Measurements from ENCODE around the gene USP16. TPM values are rescaled to one million over a fixed set of nuclear protein-coding genes. Genes with fewer than 3 reads are reported as not detected.
A peak's percentile ranks its signal among the peaks of the same experiment; 100 is the strongest.

Gene USP16
- polyA plus RNA-seq, 2 of the 4 experiments (the other 2 are of a cell fraction), result 23.6 to 40.7 TPM

- TF ChIP-seq ELK1 (IDR thresholded peaks at IDR 0.05; ENCODE audit: low read depth, low read length) (no peak), NPAS2 (CRISPR knock-in tag; IDR thresholded peaks at IDR 0.05; ENCODE audit: borderline replicate concordance) (no peak), NR3C1 (IDR thresholded peaks at IDR 0.05) (no peak), RFX5 (IDR thresholded peaks at IDR 0.05) (no peak), E2F6 (IDR thresholded peaks at IDR 0.05; ENCODE audit: borderline replicate concordance, low read depth) (no peak), MAX (IDR thresholded peaks at IDR 0.05) (no peak), EHF (CRISPR knock-in tag; IDR thresholded peaks at IDR 0.05) (no peak), SREBF2 (IDR thresholded peaks at IDR 0.05) (no peak), EHMT2 (IDR thresholded peaks at IDR 0.05; ENCODE audit: low read depth) (no peak)
These were observed 29.2 kb downstream of the USP16 start (continued) for GRCh38 chr21:29053656-29054055.

GRCh38 chr21:29055080-29055479 lies 30.6 kb downstream of the USP16 start:
- CTCF ChIA-PET, result interaction anchor here (1.0 kb wide), 1 partner anchor 14 kb away, joined by 3 read pairs; no protein-coding TSS in a partner anchor
- ATAC-seq, result no peak

GRCh38 chr21:29056005-29056404 lies 31.5 kb downstream of the USP16 start:
- DNase-seq (ENCODE audit: low read depth in 1 of 2, low spot score in 1 of 2), result peak in 1 of 2 experiments; percentile 4
- no peak overlapping the region for H3K27ac ChIP-seq
- WGBS (ENCODE audit: missing lambda C conversion rate), result 78% methylated on average over 1 of the region's 1 CpG
- 0 out of 3 replicates have a peak, but pooled peaks cover 7% of the 10 kb centered on the region for H3K4me1 ChIP-seq
- H3K4me3 ChIP-seq, result no peak overlapping the region
- POLR2A ChIA-PET, result interaction anchor here (0.9 kb wide), 1 partner anchor 18 kb away, joined by 4 read pairs; the partner anchor contains the start of gene CCT8
- ATAC-seq, result no peak
- TF ChIP-seq GATA3 (IDR thresholded peaks at IDR 0.05; ENCODE audit: borderline replicate concordance), result no peak
- TF ChIP-seq POLR2AphosphoS2 (conservative IDR thresholded peaks at IDR 0.05; ENCODE audit: low read length), result no peak
- TF ChIP-seq HDAC2 (IDR thresholded peaks at IDR 0.05), result no peak
- TF ChIP-seq NR3C1 (IDR thresholded peaks at IDR 0.05), result no peak
- FAIRE-seq, result no peak
- CTCF ChIA-PET, result no interaction called here
- H3K4me2 ChIP-seq, result no peak overlapping the region
- H3K9me3 ChIP-seq, result no peaks in the 10 kb centered on the region

More at GRCh38 chr21:29055080-29055479, 30.6 kb downstream of the USP16 start:
- 87% methylated on average over 5 of the region's 5 CpGs for WGBS (ENCODE audit: missing lambda C conversion rate)
- TF ChIP-seq ELK1 (IDR thresholded peaks at IDR 0.05; ENCODE audit: low read depth, low read length) (no peak), HDAC2 (IDR thresholded peaks at IDR 0.05) (no peak), CHD2 (IDR thresholded peaks at IDR 0.05; ENCODE audit: low read length, partially characterized antibody) (no peak), POLR2AphosphoS2 (conservative IDR thresholded peaks at IDR 0.05; ENCODE audit: low read length) (0 out of 2 replicates have a peak, but pooled peaks have one; percentile 60), FOSL2 (IDR thresholded peaks at IDR 0.05) (no peak), FOSL2 (CRISPR knock-in tag; IDR thresholded peaks at IDR 0.05) (no peak), CHD4 (IDR thresholded peaks at IDR 0.05; ENCODE audit: borderline replicate concordance) (no peak), EHF (CRISPR knock-in tag; IDR thresholded peaks at IDR 0.05) (no peak)
- 0 out of 3 replicates have a peak, but pooled peaks cover 7% of the 10 kb centered on the region for H3K4me1 ChIP-seq
- DNase-seq (ENCODE audit: low read depth in 1 of 2, low spot score in 1 of 2) (no peak), FAIRE-seq (no peak)
- no peak overlapping the region for H3K4me2 ChIP-seq
- H3K4me3 ChIP-seq, result no peak overlapping the region
- POLR2A ChIA-PET, result no interaction called here
- no peak overlapping the region for H3K27ac ChIP-seq
- no peaks in the 10 kb centered on the region for H3K9me3 ChIP-seq

GRCh38 chr21:29056538-29057050 lies 32.1 kb downstream of the USP16 start:
- Histone ChIP-seq H3K4me3 (no peak overlapping the region), H3K27ac (no peak overlapping the region), H3K4me2 (no peak overlapping the region), H3K4me1 (0 out of 3 replicates have a peak, but pooled peaks cover 7% of the 10 kb centered on the region), H3K9me3 (no peaks in the 10 kb centered on the region)
- CTCF ChIA-PET, result no interaction called here
- no peak for DNase-seq (ENCODE audit: low read depth in 1 of 2, low spot score in 1 of 2)
- TF ChIP-seq HDAC2 (IDR thresholded peaks at IDR 0.05), result no peak
- no peak for TF ChIP-seq PHF8 (IDR thresholded peaks at IDR 0.05; ENCODE audit: borderline replicate concordance, low read depth)
- no peak for TF ChIP-seq TP53 (CRISPR knock-in tag; IDR thresholded peaks at IDR 0.05)
- TF ChIP-seq HES2 (IDR thresholded peaks at IDR 0.05), result no peak
- FAIRE-seq, result no peak
- POLR2A ChIA-PET, result interaction anchor here (0.6 to 0.9 kb wide), 2 partner anchors 17 to 18 kb away, joined by 4 read pairs; partner anchors contain the start of gene CCT8
- no peak for ATAC-seq
- WGBS (ENCODE audit: missing lambda C conversion rate), result 86% methylated on average over 3 of the region's 3 CpGs
